Ovary (tissue), 9 donors: ENCODE data around the gene CACHD1. TPM values are rescaled to one million over a fixed set of nuclear protein-coding genes. Genes with fewer than 3 reads are reported as not detected.

ENCODE experiments used
- DNase-seq, 5 donors: peaks; one replicate each; pipeline ENCODE4 v3.0.0-alpha.2; 2019 to 2020
- H3K27ac ChIP-seq, 2 donors: fragments of 200-600 bp; one replicate each; pipeline versions ENCODE4 v1.5.1 to v1.8.0; 2019 to 2022
- H3K27me3 ChIP-seq: fragments of 200-600 bp; one replicate; pipeline ENCODE4 v1.8.0; 2022
- H3K36me3 ChIP-seq: fragments of 200-600 bp; sonication (generic); one replicate; pipeline ENCODE4 v1.5.1; 2019
- H3K4me1 ChIP-seq: one replicate; pipeline ENCODE4 v1.8.1; 2013; ENCODE audit warnings: mild to moderate bottlenecking, moderate library complexity; ENCODE audit not compliant: insufficient read depth
- H3K4me3 ChIP-seq: fragments of 200-600 bp; sonication (generic); one replicate; pipeline ENCODE4 v1.5.1; 2017
- H3K9me3 ChIP-seq, 2 donors: fragments of 200-600 bp in 1 of 2; sonication (generic) in 1 of 2; one replicate each; pipeline versions ENCODE4 v1.5.1 to v1.8.1; 2013 to 2019; ENCODE audit warnings: mild to moderate bottlenecking in 1 of 2, moderate library complexity in 1 of 2
- EP300 ChIP-seq: sonication (generic); formaldehyde crosslinking; IDR thresholded peaks from one replicate; pipeline ENCODE4 v1.6.1; 2017; ENCODE audit warnings: antibody characterized with exemption
- POLR2A ChIP-seq: fragments of 450-650 bp; IDR thresholded peaks from one replicate; pipeline ENCODE4 v1.6.1; 2017; ENCODE audit warnings: antibody characterized with exemption, mild to moderate bottlenecking, moderate library complexity
- WGBS, 3 donors: extraction: QIAGEN DNeasy Blood & Tissue Kit in 1 of 3; methylation state at CpG; one replicate each; pipeline versions ENCODE4 v1.1.5 to v1.1.7; 2013 to 2017; 5-methylcytosine and 5-hydroxymethylcytosine counted together
- intact Hi-C, 4 donors: fragments of 100-400 bp; cut with DNase I; formaldehyde crosslinking; loops; one replicate each; pipeline versions ENCODE4 v1.11.0 to v1.15.1; 2022 to 2023
- polyA plus RNA-seq, 2 donors: library from polyadenylated mRNA; stranded (reverse); fragments of 200-250 nt in 1 of 2; fragments of 350-450 nt in 1 of 2; fragmentation: Illumina TruSeq in 1 of 2; extraction: RNeasy Lipid Tissue Mini Kit (QIAGEN cat#74804) in 1 of 2; gene quantifications; one replicate each; pipeline ENCODE4 v1.2.3, GENCODE V29; 2013 to 2014
- total RNA-seq, 7 donors: library from RNA; depleted of rRNA in 2 of 7; stranded (reverse); fragments of >200 nt in 2 of 7; fragmentation: NEBNext Ultra II Directional in 3 of 7; extraction: Animal tissue kit (Norgen Biotek cat#: 25700) in 3 of 7; gene quantifications; one replicate each; pipeline versions ENCODE4 v1.1.0 to v1.2.4, GENCODE V29; 2016 to 2023
- TF ChIP-seq, protein P1 (sequence below), 3 donors: fragments of 450-650 bp in 2 of 3; fragments of 200-600 bp in 1 of 3; IDR thresholded peaks; one replicate each; pipeline versions ENCODE4 v1.5.1 to v1.8.0; 2016 to 2022; ENCODE audit warnings: antibody characterized with exemption in 3 of 3, mild to moderate bottlenecking in 1 of 3
- donor health status: DM: no; HTN: no; CAD: no; lungs with moderate emphysema.
- donor health status: DM: no; HTN: no; CAD: no.
- donor health status: Bipolar disorder and iron deficiency.
- donor health status: DM: yes; HTN: yes; CAD: no.
- donor health status: DM: no; HTN: no; CAD: no.
- donor health status: DM: yes; HTN: yes; CAD: no.

CACHD1 gene
- total and polyA plus RNA-seq, 9 donors = 17.0 to 33.1 (median 23.2) TPM

DNA sequence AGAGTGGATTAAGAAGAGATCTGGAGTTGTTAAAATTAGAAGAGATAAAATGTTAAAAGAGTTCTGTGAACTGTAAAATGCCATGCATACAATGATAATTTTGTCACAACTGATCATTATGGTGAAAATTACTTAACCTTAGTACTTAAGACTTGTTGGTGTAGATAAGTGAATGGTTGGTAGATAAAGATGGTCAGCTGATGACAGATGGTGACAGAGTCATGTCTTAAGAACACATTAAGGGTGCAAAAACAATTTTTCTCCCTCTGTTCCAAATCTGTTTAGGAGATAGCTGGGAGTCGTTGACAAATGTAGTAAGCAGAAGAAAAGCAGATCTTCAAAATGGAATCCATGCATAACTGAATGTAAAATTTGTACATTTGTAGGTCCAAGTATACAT is 18.5 kb upstream of the CACHD1 start:
- intact Hi-C loops = no loop called here
- Histone ChIP-seq H3K4me3 (no peak overlapping the region), H3K27ac (no peak overlapping the region), H3K36me3 (no peaks in the 10 kb centered on the region), H3K4me1 (no peaks in the 10 kb centered on the region), H3K9me3 (no peaks in the 10 kb centered on the region), H3K27me3 (no peaks in the 10 kb centered on the region)
- WGBS, 3 donors = 61 to 83% (median 73%) methylated on average over 1 of the region's 1 CpG
- TF ChIP-seq POLR2A (no peak), EP300 (no peak)
- TF ChIP-seq, protein P1, sequence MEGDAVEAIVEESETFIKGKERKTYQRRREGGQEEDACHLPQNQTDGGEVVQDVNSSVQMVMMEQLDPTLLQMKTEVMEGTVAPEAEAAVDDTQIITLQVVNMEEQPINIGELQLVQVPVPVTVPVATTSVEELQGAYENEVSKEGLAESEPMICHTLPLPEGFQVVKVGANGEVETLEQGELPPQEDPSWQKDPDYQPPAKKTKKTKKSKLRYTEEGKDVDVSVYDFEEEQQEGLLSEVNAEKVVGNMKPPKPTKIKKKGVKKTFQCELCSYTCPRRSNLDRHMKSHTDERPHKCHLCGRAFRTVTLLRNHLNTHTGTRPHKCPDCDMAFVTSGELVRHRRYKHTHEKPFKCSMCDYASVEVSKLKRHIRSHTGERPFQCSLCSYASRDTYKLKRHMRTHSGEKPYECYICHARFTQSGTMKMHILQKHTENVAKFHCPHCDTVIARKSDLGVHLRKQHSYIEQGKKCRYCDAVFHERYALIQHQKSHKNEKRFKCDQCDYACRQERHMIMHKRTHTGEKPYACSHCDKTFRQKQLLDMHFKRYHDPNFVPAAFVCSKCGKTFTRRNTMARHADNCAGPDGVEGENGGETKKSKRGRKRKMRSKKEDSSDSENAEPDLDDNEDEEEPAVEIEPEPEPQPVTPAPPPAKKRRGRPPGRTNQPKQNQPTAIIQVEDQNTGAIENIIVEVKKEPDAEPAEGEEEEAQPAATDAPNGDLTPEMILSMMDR (IDR thresholded peaks at IDR 0.05) = no peak
- no peak for DNase-seq

DNA sequence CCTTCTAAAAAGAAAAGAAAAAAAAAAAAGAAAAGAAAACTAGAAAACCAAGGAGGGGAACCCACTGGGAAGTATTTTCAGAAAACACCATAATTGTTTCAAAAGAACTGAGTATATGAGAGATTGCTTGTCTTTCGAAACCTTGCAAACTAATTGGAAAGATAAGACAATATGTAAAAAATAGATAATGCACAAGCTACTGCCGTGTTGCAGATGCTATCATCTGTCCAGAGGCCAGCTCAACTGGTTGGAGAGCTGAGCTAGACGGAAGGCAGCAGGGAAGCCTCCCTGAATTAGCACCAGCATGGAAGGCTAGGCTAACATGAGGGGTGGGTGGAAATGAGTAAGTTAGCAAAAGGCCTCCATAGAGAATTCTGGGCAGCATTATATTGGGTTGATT is 16.2 kb upstream of the CACHD1 start:
- Histone ChIP-seq H3K9me3 (no peaks in the 10 kb centered on the region), H3K27me3 (no peaks in the 10 kb centered on the region), H3K27ac (no peak overlapping the region), H3K4me3 (no peak overlapping the region), H3K4me1 (no peaks in the 10 kb centered on the region), H3K36me3 (no peaks in the 10 kb centered on the region)
- intact Hi-C loops = no loop called here
- no peak for DNase-seq
- TF ChIP-seq EP300 = no peak
- no peak for TF ChIP-seq POLR2A
- TF ChIP-seq, protein P1 (IDR thresholded peaks at IDR 0.05) = no peak
- 79 to 85% (median 82%) methylated on average over 3 of the region's 3 CpGs for WGBS, 3 donors

DNA sequence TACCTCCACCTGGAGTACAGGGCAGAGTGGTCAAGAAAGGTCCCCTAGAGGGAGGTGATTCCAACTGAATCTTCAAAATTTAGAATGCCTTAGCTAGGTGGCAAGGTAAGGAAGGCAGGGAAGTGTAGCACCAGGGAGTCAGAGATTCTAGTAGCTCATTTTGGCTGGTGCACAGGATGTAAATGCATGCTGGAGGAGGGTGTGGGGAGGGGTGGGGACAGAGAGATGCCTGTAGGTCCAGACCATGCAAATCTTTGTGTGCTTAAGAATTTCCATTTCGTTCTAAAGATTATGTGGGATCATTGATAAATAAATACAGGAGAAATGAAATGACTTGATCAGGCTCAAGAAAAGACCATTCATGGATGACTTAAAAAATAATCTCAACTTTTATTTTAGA is 11.0 kb upstream of the CACHD1 start:
- intact Hi-C loops = no loop called here
- H3K4me1 ChIP-seq = no peaks in the 10 kb centered on the region
- no peaks in the 10 kb centered on the region for H3K9me3 ChIP-seq
- H3K27me3 ChIP-seq = no peaks in the 10 kb centered on the region
- H3K27ac ChIP-seq = no peak overlapping the region
- no peak for TF ChIP-seq POLR2A
- TF ChIP-seq EP300 = no peak
- TF ChIP-seq, protein P1 (IDR thresholded peaks at IDR 0.05) = no peak
- DNase-seq = no peak
- no peak overlapping the region for H3K4me3 ChIP-seq
- WGBS, 3 donors = 85 to 93% (median 86%) methylated on average over 1 of the region's 1 CpG
- no peaks in the 10 kb centered on the region for H3K36me3 ChIP-seq

DNA sequence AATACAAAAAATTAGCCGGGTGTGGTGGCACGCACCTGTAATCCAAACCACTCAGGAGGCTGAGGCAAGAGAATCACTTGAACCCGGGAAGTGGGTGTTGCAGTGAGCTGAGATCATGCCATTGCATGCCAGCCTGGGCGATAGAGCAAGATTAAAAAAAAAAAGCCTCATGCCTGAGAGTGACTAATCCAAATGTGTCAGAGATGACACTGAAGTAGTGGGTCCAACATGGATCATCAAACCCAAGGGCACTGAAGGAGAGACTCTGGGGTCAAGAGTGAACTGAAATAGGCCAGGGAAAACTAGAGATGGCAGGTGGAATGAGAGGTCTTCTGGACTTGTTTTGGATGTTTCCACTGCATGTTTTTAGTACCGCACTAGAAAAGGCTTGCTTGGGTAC is 10.2 kb upstream of the CACHD1 start:
- Histone ChIP-seq H3K9me3 (no peaks in the 10 kb centered on the region), H3K4me3 (no peak overlapping the region), H3K4me1 (no peaks in the 10 kb centered on the region), H3K27me3 (no peaks in the 10 kb centered on the region), H3K27ac (no peak overlapping the region), H3K36me3 (no peaks in the 10 kb centered on the region)
- WGBS, 3 donors = 95 to 96% (median 96%) methylated on average over 5 of the region's 5 CpGs
- intact Hi-C loops = no loop called here
- TF ChIP-seq, protein P1 (IDR thresholded peaks at IDR 0.05) = no peak
- TF ChIP-seq EP300 (no peak), POLR2A (no peak)
- no peak for DNase-seq

GRCh38 chr1:64466033-64466432 is 3.9 kb upstream of the CACHD1 start:
- intact Hi-C loops = loop anchor here in 1 of 4 donors (5.0 kb wide), 1 partner anchor 211 kb away; no protein-coding TSS in a partner anchor
- 76 to 83% (median 78%) methylated on average over 7 of the region's 7 CpGs for WGBS, 3 donors
- Histone ChIP-seq H3K36me3 (no peaks in the 10 kb centered on the region), H3K9me3 (no peaks in the 10 kb centered on the region), H3K4me3 (no peak overlapping the region), H3K27ac (no peak overlapping the region), H3K27me3 (no peaks in the 10 kb centered on the region), H3K4me1 (no peaks in the 10 kb centered on the region)
- TF ChIP-seq POLR2A (no peak), EP300 (no peak)
- TF ChIP-seq, protein P1 (IDR thresholded peaks at IDR 0.05) = no peak
- DNase-seq = no peak
